ENCODE data around the gene METTL24.

Gene METTL24

GRCh38 chr6:110331816-110332215 is 26.3 kb downstream of the METTL24 start:
- TF ChIP-seq CTCF (IDR thresholded peaks at IDR 0.05; ENCODE audit: low read depth, low read length, missing control alignments), result no peak
- Histone ChIP-seq H3K4me3 (ENCODE audit: low read depth, low read length) (no peak overlapping the region), H3K27ac (no peak overlapping the region), H3K36me3 (replicated peaks) (no peaks in the 10 kb centered on the region), H3K27me3 (replicated peaks) (no peaks in the 10 kb centered on the region)
- in situ Hi-C loops (cut with HindIII; ENCODE audit: low pct_ligation_motif_present, low sequenced_read_pairs), result no loop called here
- no peak for DNase-seq

- in situ Hi-C loops (cut with HindIII; ENCODE audit: low pct_ligation_motif_present, low sequenced_read_pairs), result no loop called here
Observed at GRCh38 chr6:110331390-110331789, 26.8 kb downstream of the METTL24 start.

GRCh38 chr6:110329714-110330436 is 28.3 kb downstream of the METTL24 start:
- DNase-seq, result peak; percentile 27
- TF ChIP-seq CTCF (IDR thresholded peaks at IDR 0.05; ENCODE audit: low read depth, low read length, missing control alignments), result no peak
- H3K27me3 ChIP-seq (replicated peaks), result no peaks in the 10 kb centered on the region
- no peaks in the 10 kb centered on the region for H3K36me3 ChIP-seq (replicated peaks)
- H3K27ac ChIP-seq, result no peak overlapping the region
- in situ Hi-C loops (cut with HindIII; ENCODE audit: low pct_ligation_motif_present, low sequenced_read_pairs), result no loop called here
- peak overlapping the region; percentile 27 for H3K4me3 ChIP-seq (ENCODE audit: low read depth, low read length)

More at GRCh38 chr6:110331390-110331789, 26.8 kb downstream of the METTL24 start:
- Histone ChIP-seq H3K4me3 (ENCODE audit: low read depth, low read length) (no peak overlapping the region), H3K27me3 (replicated peaks) (no peaks in the 10 kb centered on the region), H3K27ac (no peak overlapping the region), H3K36me3 (replicated peaks) (no peaks in the 10 kb centered on the region)
- no peak for TF ChIP-seq CTCF (IDR thresholded peaks at IDR 0.05; ENCODE audit: low read depth, low read length, missing control alignments)
- no peak for DNase-seq

- Histone ChIP-seq H3K27me3 (replicated peaks) (no peaks in the 10 kb centered on the region), H3K4me3 (ENCODE audit: low read depth, low read length) (peak overlapping the region; percentile 27), H3K27ac (no peak overlapping the region), H3K36me3 (replicated peaks) (no peaks in the 10 kb centered on the region)
- in situ Hi-C loops (cut with HindIII; ENCODE audit: low pct_ligation_motif_present, low sequenced_read_pairs), result no loop called here
- DNase-seq, result no peak
- no peak for TF ChIP-seq CTCF (IDR thresholded peaks at IDR 0.05; ENCODE audit: low read depth, low read length, missing control alignments)
Observed at GRCh38 chr6:110329348-110329713, 28.8 kb downstream of the METTL24 start.

- in situ Hi-C loops (cut with HindIII; ENCODE audit: low pct_ligation_motif_present, low sequenced_read_pairs), result no loop called here
- Histone ChIP-seq H3K27ac (peak overlapping the region; percentile 40), H3K4me3 (ENCODE audit: low read depth, low read length) (no peak overlapping the region), H3K27me3 (replicated peaks) (no peaks in the 10 kb centered on the region), H3K36me3 (replicated peaks) (no peaks in the 10 kb centered on the region)
- no peak for TF ChIP-seq CTCF (IDR thresholded peaks at IDR 0.05; ENCODE audit: low read depth, low read length, missing control alignments)
- peak; percentile 61 for DNase-seq
Observed at GRCh38 chr6:110328259-110328658, 29.9 kb downstream of the METTL24 start.

- in situ Hi-C loops (cut with HindIII; ENCODE audit: low pct_ligation_motif_present, low sequenced_read_pairs), result no loop called here
- no peak for TF ChIP-seq CTCF (IDR thresholded peaks at IDR 0.05; ENCODE audit: low read depth, low read length, missing control alignments)
- no peak for DNase-seq
- H3K27me3 ChIP-seq (replicated peaks), result no peaks in the 10 kb centered on the region
- no peaks in the 10 kb centered on the region for H3K36me3 ChIP-seq (replicated peaks)
- H3K4me3 ChIP-seq (ENCODE audit: low read depth, low read length), result no peak overlapping the region
- H3K27ac ChIP-seq, result no peak overlapping the region
Observed at GRCh38 chr6:110327391-110327790, 30.8 kb downstream of the METTL24 start.
